ENCODE measurements around the gene LRP5.

Gene LRP5

DNA sequence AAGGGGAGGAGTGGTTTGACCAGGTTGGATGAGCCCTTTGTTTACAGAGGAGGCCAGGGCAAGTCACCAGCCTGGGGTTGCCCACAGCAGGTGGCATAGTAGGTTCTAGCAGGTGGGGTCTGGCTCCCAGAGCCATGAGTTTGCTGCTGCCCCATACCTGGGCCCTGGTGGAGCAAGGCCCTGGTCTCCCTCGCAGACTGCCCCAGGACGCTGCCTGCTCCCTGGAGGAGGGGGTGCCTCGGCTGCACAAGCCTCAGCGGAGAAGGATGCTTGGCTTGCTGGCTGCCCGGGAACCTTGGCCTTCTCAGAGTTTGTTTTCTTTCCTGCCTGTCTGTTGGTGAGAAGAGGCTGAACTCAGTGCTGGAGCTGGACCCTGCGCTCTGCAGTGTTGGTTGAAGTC, 54.9 kb downstream of the LRP5 start:
- Mint-ChIP-seq H3K4me1 (ENCODE audit: low read depth) (peaks cover 15% of the 10 kb centered on the region), H3K27ac (no peak overlapping the region)

DNA sequence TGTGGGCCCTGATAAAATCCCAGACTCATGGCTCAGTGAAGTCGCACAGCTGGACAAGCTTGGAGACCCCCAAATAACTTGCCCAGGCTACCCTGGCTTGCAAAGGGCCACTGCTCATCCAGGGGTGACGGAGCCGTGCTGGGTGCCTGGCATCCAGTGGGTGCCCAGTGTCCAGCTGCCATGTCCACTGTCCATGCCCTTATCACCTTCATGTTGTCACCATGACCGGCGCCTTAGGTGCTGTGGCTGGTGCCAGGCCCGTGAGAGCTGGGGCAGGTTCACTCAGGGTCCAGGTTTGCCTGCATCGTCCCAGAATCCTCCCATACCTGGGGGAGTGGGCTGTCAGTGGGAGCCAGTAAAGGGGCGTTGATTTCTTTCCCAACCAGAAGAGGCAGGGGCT, 57.4 kb downstream of the LRP5 start:
- Mint-ChIP-seq H3K4me1 (ENCODE audit: low read depth) (peaks cover 11% of the 10 kb centered on the region), H3K36me3 (ENCODE audit: low read depth) (peaks cover 8% of the 10 kb centered on the region), H3K27ac (no peak overlapping the region), H3K4me3 (no peak overlapping the region), H3K9me3 (no peaks in the 10 kb centered on the region), H3K27me3 (ENCODE audit: low read depth) (no peaks in the 10 kb centered on the region)

More for the DNA sequence above, 54.9 kb downstream of the LRP5 start:
- no peaks in the 10 kb centered on the region for H3K27me3 Mint-ChIP-seq (ENCODE audit: low read depth)
- H3K9me3 Mint-ChIP-seq: no peaks in the 10 kb centered on the region
- H3K4me3 Mint-ChIP-seq: no peak overlapping the region
- H3K36me3 Mint-ChIP-seq (ENCODE audit: low read depth): peaks cover 8% of the 10 kb centered on the region

DNA sequence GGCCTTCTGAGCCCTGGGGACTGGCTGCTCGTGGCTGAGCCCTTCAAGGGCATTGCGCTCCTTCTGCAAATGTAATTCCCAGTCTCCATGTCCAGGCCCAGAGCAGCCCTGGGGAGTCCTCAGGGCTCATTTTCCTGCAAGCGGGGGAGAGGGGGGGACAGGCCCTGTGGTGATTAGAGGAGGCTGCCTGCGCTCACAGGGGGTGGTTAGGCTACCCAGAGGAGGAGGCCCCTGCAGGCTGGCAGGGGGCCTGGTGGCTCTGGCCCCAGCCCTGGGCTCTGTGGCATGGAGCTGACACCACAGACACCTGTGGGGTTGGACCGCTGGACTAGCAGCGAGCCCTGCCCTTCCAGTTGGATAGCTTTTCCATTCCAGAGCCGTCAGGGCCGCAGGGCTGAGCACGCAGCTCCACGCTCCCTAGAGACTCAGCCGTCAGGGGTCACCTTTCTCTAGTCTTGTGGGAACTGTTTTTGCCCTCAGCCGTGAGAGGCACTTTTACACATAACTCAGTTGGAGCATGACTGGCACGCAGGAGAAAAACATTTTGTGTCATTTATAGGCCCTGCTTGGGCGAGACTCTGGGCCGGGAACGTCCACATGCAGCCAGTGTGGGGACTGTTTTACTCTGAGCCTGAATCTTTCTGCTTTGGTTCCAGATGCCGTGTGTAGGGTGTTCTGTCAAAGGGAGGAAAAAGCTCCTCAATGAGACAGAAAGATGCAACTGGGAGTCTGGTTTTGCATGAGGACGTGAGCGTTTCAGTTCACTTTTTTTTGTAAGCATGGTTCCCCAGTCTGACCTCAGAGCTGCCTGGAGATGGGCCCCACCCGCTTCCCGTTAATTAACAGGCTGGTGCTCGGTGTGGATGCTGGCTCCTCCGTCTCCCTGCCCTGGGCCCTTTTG, 58.1 kb downstream of the LRP5 start:
- no peaks in the 10 kb centered on the region for H3K27me3 Mint-ChIP-seq (ENCODE audit: low read depth)
- peaks cover 8% of the 10 kb centered on the region for H3K36me3 Mint-ChIP-seq (ENCODE audit: low read depth)
- H3K4me3 Mint-ChIP-seq: no peak overlapping the region
- H3K4me1 Mint-ChIP-seq (ENCODE audit: low read depth): peaks cover 5% of the 10 kb centered on the region
- H3K27ac Mint-ChIP-seq: no peak overlapping the region
- no peaks in the 10 kb centered on the region for H3K9me3 Mint-ChIP-seq

DNA sequence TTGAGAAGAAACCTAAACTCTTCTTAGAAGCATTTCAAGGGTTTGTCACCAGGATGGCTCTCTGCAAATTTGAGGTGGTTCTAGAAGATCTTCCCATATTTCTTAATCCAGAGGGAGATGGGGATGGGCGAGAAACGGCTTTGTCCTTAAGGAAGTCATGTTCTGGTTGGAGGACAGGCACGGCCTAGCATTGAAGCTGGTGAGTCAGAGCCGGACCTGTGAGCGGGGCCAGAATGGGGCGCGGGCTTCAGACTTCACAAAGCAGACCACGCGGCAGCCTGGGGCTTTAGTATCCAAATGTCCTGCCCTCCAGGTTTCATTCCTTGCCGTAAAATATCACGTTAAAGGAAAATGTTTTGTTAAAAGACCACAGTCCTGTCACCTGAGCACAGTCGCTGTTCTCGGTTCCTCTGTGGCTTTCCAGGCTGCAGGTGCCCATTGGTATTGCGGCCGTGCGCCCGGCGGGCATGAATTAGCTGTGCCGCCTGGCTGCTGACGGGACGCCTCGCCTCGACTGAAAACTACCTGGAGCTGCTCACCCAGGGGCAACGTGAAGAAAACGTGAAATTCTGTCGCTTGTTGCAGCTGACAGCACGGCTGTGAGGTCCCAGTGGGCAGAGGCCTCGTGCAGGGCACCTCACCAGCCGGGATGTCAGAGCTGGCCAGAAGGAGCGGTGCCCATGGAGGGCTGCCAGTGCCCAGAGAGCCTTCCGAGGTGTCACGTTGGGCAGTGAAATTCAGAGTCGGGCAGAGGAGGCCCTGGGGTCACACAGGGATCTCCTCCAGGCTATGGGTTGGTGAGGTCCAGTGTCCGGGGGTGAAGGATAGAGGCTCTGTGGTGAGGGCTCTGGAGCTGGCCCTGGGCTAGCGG, 59.0 kb downstream of the LRP5 start:
- H3K4me1 Mint-ChIP-seq (ENCODE audit: low read depth): peaks cover 5% of the 10 kb centered on the region
- no peak overlapping the region for H3K27ac Mint-ChIP-seq
- no peak overlapping the region for H3K4me3 Mint-ChIP-seq
- H3K9me3 Mint-ChIP-seq: no peaks in the 10 kb centered on the region
- no peaks in the 10 kb centered on the region for H3K27me3 Mint-ChIP-seq (ENCODE audit: low read depth)
- peaks cover 8% of the 10 kb centered on the region for H3K36me3 Mint-ChIP-seq (ENCODE audit: low read depth)

DNA sequence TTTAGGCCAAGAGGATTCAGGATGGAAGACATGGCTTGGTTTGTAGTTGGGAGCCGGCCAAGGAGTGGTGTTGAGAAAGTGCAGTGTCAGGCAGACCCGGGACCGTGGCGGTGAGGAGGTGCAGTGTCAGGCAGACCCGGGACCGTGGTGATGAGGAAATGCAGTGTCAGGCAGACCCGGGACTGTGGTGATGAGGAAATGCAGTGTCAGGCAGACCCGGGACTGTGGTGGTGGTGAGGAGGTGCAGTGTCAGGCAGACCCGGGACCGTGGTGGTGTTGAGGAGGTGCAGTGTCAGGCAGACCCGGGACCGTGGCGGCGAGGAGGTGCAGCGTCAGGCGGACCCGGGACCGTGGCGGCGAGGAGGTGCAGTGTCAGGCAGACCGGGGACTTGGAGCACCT, 59.7 kb downstream of the LRP5 start:
- Mint-ChIP-seq H3K27ac (no peak overlapping the region), H3K36me3 (ENCODE audit: low read depth) (peaks cover 8% of the 10 kb centered on the region), H3K9me3 (no peaks in the 10 kb centered on the region), H3K4me3 (no peak overlapping the region), H3K27me3 (ENCODE audit: low read depth) (no peaks in the 10 kb centered on the region), H3K4me1 (ENCODE audit: low read depth) (peaks cover 5% of the 10 kb centered on the region)

DNA sequence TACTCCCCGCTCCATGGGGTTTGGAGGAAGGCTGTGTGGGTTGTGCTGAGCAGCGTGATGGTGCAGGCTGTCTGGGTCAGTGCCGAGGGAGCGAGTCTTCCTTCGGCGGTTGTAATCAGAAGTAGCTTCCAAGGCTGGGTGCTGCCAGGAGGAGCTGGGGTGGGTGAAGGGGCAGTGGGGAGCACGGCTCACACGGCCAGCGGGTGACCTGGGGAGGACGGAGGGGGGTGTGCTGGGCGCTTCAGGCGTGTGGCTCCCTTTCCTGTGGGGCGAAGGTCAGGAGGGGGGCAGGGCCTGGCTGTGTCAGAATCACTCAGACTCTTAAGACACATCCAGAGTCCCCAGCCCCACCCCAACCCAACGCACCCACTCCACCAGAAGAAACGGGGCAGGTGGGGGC, 60.2 kb downstream of the LRP5 start:
- Mint-ChIP-seq H3K4me3 (no peak overlapping the region), H3K27me3 (ENCODE audit: low read depth) (no peaks in the 10 kb centered on the region), H3K36me3 (ENCODE audit: low read depth) (peaks cover 8% of the 10 kb centered on the region), H3K9me3 (no peaks in the 10 kb centered on the region), H3K4me1 (ENCODE audit: low read depth) (peaks cover 4% of the 10 kb centered on the region), H3K27ac (no peak overlapping the region)

DNA sequence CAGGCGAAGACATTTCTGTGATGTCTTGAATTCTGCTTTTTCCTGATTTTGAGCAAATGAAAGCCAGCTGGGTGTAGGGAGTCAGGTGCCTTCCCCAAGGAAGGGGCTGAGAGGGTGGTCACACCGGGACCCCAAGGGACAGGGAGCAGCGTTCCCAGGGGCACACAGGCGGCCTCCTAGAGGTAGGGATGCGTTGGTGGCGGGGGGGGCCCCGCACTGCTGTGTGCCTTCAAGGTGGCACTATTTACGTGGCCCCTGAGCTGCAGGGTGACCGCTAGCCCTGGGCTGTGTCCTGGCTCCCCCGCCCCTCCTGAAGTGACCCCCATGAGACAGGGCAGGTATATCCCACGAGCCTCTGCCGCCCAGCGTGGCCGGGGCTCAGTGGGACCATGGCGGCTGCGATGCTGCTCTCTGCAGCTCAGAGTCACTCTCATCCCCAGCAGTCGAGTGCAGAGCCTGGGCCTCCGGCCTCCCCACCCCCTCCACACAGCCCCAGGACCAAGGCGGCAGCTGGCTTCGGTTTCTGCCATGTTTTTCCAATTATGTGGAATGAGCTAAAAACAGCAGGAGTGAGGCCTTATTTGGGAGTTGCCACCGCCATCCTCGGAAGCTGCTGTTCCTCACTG, 60.9 kb downstream of the LRP5 start:
- no peak overlapping the region for H3K4me3 Mint-ChIP-seq
- no peak overlapping the region for H3K27ac Mint-ChIP-seq
- no peaks in the 10 kb centered on the region for H3K27me3 Mint-ChIP-seq (ENCODE audit: low read depth)
- no peaks in the 10 kb centered on the region for H3K9me3 Mint-ChIP-seq
- peaks cover 4% of the 10 kb centered on the region for H3K4me1 Mint-ChIP-seq (ENCODE audit: low read depth)
- H3K36me3 Mint-ChIP-seq (ENCODE audit: low read depth): peaks cover 8% of the 10 kb centered on the region

DNA sequence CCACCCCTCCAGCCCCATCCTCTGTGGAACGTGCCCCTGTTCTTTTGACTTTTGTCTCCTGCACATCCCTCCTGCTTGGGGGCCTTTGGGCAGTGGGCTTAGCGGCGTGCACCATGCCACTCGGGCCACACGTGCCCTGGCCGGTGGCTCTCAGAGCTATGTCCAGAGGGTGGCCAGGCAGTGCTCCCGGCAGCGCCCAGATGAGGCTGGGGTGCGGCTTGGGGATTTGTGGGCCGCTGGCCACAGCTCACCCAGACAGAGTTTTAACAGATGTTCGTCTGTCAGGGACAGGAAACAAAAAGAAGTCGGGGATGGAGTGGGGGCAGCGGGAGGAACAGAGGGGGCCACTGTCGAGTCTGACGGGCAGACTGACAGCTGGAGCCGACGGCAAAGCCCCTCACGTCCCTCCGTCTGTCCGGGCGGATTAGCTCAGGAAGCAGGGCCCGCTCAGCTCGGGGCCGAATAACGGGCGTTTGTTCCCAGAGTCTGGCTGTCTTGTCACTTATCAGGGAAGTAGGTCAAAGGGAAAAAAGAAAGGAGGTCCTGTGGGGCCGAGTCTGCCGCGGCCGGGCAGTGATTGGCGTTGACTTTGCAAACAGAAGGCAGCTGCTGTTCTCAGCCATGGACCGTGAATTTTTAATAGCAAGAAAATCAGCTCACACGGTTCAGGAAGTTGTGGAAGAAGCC, 61.6 kb downstream of the LRP5 start:
- Mint-ChIP-seq H3K9me3 (no peaks in the 10 kb centered on the region), H3K4me1 (ENCODE audit: low read depth) (peaks cover 4% of the 10 kb centered on the region), H3K4me3 (no peak overlapping the region), H3K27ac (no peak overlapping the region), H3K36me3 (ENCODE audit: low read depth) (peaks cover 8% of the 10 kb centered on the region), H3K27me3 (ENCODE audit: low read depth) (no peaks in the 10 kb centered on the region)

DNA sequence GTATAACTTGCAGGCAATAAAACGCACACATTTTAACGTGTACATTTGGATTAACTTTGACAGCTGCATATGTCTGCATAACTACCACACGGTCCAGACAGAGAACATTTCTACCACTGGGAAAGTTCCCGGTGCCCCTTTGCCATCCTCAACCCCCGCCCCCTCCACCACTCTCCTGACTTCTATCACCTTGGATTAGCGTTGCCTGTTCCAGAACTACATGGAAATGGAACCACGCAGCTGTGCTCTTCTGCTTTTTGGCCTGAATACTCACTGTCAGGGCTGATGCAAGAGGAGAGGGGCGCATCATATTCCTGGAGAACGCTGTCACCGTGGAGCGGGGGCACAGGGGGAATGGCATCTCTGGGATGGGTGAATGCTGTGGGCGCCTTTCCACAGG, 62.1 kb downstream of the LRP5 start:
- peaks cover 8% of the 10 kb centered on the region for H3K36me3 Mint-ChIP-seq (ENCODE audit: low read depth)
- peaks cover 8% of the 10 kb centered on the region for H3K4me1 Mint-ChIP-seq (ENCODE audit: low read depth)
- no peaks in the 10 kb centered on the region for H3K9me3 Mint-ChIP-seq
- no peak overlapping the region for H3K27ac Mint-ChIP-seq
- no peaks in the 10 kb centered on the region for H3K27me3 Mint-ChIP-seq (ENCODE audit: low read depth)
- H3K4me3 Mint-ChIP-seq: no peak overlapping the region

DNA sequence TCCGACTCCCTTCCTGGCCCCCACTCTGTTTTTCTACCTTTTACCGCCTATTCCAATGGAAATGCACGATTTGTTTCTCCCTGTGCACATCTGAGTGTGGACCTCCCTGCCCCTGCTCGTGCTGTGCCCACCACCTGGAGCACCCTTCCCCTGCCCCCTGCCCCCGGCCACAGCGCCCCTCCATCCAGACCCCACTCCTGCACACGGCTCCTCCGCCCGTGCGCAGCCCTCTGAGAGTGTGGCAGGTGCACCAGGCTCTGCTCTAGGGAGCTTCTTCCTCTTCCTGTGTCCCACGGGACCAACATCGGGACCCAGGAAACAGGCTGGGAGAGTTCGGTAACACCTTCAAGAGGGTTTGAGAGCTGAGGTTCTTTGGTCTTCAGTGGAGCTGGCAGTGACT, 62.9 kb downstream of the LRP5 start:
- H3K4me3 Mint-ChIP-seq: no peak overlapping the region
- peaks cover 16% of the 10 kb centered on the region for H3K4me1 Mint-ChIP-seq (ENCODE audit: low read depth)
- H3K36me3 Mint-ChIP-seq (ENCODE audit: low read depth): peaks cover 8% of the 10 kb centered on the region
- H3K27me3 Mint-ChIP-seq (ENCODE audit: low read depth): no peaks in the 10 kb centered on the region
- H3K27ac Mint-ChIP-seq: no peak overlapping the region
- H3K9me3 Mint-ChIP-seq: no peaks in the 10 kb centered on the region

DNA sequence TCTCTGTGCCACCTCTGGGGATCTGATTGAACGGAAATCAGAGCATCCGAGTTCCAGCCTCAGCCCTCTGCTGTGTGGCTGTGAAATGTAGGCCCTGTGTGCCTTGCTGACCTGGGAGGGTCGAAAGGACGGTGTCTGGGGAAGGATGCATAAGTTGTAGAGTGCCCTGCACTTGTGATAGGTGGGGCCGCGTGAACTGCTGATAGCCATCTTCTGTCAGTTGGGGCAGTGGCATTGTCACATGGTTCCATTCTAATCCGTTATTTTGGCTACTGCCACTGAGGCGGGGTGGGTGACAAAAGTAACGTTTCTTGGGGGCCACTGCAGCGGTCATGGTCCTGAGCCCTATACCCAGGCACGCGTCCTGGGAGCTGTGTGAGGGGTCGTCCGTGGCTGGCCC, 63.4 kb downstream of the LRP5 start:
- H3K27me3 Mint-ChIP-seq (ENCODE audit: low read depth): no peaks in the 10 kb centered on the region
- no peaks in the 10 kb centered on the region for H3K9me3 Mint-ChIP-seq
- H3K36me3 Mint-ChIP-seq (ENCODE audit: low read depth): peaks cover 8% of the 10 kb centered on the region
- peaks cover 19% of the 10 kb centered on the region for H3K4me1 Mint-ChIP-seq (ENCODE audit: low read depth)
- no peak overlapping the region for H3K27ac Mint-ChIP-seq
- no peak overlapping the region for H3K4me3 Mint-ChIP-seq

DNA sequence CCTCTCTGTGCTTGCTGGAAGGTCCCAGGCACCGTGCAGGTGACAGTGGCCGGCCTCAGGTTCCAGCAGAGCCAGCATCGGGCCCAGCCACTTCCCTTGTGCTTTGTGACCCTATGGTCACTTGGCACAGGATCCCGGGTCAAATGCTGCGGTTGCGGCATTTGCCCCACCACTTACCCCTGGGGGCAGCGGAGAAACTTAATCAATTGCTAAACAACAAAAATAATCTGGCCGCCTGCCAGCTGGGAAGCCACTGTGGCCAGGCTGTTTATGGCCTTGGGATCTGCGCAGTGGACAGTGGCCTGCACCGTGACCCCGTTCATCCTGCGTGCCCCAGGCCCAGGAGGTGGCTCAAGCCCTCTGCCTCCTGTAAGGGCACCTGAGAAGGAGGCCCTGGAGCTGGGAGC, 65.0 kb downstream of the LRP5 start:
- Mint-ChIP-seq H3K36me3 (ENCODE audit: low read depth) (no peaks in the 10 kb centered on the region), H3K4me1 (ENCODE audit: low read depth) (peaks cover 25% of the 10 kb centered on the region), H3K27me3 (ENCODE audit: low read depth) (no peaks in the 10 kb centered on the region), H3K9me3 (no peaks in the 10 kb centered on the region), H3K27ac (no peak overlapping the region), H3K4me3 (no peak overlapping the region)

DNA sequence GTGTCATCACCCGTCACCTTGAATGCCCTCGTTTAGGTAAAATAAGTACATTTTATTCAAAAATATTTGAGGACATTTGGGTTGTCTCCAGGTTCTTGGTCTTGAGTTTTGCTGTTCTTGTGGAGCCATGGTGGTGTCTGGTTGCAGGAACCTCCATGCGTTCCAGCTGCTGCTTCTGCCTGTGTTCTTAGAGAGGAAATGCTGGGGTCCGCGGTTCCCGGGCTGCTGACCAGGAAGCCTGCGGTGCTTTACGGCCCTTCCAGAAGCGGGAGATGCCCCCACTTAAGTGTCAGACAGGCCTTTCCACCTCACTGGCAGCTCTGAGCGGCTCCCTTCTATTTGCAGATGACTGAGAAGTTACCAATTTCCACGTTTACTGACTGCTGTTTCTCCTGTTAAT, 66.8 kb downstream of the LRP5 start:
- Mint-ChIP-seq H3K4me3 (no peak overlapping the region), H3K9me3 (no peaks in the 10 kb centered on the region), H3K27me3 (ENCODE audit: low read depth) (no peaks in the 10 kb centered on the region), H3K36me3 (ENCODE audit: low read depth) (no peaks in the 10 kb centered on the region), H3K27ac (no peak overlapping the region), H3K4me1 (ENCODE audit: low read depth) (peaks cover 28% of the 10 kb centered on the region)

All from T-helper 1 cell treated with Interleukin-12 subunit alpha and Interleukin-12 subunit beta and Interleukin-4 antibody, amounts not matched to agents 30 μg/mL and 1 μg/mL, for 36 hours (primary cell).